Activated T-cell treated with anti-CD3 and anti-CD28 coated beads, Interleukin-2, amount 50 U/mL, for 4 hours (primary cell): ENCODE results near the gene WDR5. TPM values are rescaled to one million over a fixed set of nuclear protein-coding genes. Genes with fewer than 3 reads are reported as not detected.

Experiments used
- ATAC-seq, 2 donors: fragments of 200-7000 bp; cut with Tn5 transposase; one replicate each; pipeline ENCODE4 v1.10.0; 2021
- DNase-seq: peaks from one replicate; pipeline ENCODE4 v3.0.0-alpha.2; 2020
- H3K27me3 Mint-ChIP-seq: one replicate; pipeline ENCODE4 v1.8.0; 2021; ENCODE audit warnings: low read depth, mixed read lengths
- H3K36me3 Mint-ChIP-seq: one replicate; pipeline ENCODE4 v1.8.0; 2022; ENCODE audit warnings: mixed read lengths; ENCODE audit not compliant: insufficient read depth
- H3K4me1 Mint-ChIP-seq: one replicate; pipeline ENCODE4 v1.8.0; 2021; ENCODE audit warnings: low read depth, mixed read lengths
- H3K4me3 Mint-ChIP-seq: one replicate; pipeline ENCODE4 v1.8.0; 2021; ENCODE audit warnings: mild to moderate bottlenecking, moderate library complexity, mixed read lengths
- H3K9me3 Mint-ChIP-seq: one replicate; pipeline ENCODE4 v1.8.0; 2021; ENCODE audit warnings: mixed read lengths
- total RNA-seq, 3 donors: library from RNA; stranded (reverse); gene quantifications; one replicate each; pipeline ENCODE4 v1.2.1, GENCODE V29; 2021

Gene WDR5
- total RNA-seq, 3 donors from 2014 or later, result 67.7 to 84.6 (median 71.1) TPM

- Mint-ChIP-seq H3K4me1 (peaks cover 2% of the 10 kb centered on the region), H3K4me3 (no peak overlapping the region), H3K36me3 (peaks cover 52% of the 10 kb centered on the region), H3K27me3 (no peaks in the 10 kb centered on the region), H3K9me3 (no peaks in the 10 kb centered on the region)
- DNase-seq, result no peak
- ATAC-seq, result no peak
Measured at GRCh38 chr9:134145262-134145661, 9.4 kb downstream of the WDR5 start.

DNA sequence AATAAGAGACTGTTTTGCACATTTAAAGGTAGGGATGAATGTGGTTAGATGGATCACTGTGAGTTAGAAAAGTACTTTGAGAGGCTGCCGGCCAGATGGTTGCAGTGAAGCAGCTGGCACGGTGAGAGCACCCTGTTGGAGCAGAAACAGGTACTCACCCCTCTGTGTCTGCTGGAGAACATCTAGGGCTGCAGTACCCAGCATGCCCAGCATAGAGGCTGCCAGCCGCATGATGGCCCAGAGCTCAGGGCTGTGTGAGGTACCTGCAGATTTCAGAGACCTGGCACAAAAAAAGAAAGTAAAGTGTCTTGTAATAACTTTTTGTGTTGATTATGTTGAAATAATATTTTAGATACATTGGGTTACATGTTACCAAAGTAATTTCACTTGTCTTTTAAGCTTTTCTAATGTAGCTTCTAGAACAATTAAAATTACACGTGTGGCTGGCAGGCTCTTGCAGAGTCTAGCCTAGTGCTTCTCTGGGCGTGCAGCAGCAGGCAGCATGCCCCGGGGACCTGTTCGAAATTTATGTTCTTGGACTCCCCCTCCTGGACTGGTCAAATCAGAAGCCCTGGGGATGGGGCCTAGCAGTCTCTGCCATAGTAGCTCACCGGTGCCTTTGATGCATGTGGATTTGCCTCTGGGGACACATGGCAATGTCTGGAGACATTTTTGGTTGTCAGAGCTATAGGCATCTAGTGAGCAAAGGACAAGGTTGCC is 11.1 kb downstream of the WDR5 start:
- no peaks in the 10 kb centered on the region for H3K27me3 Mint-ChIP-seq
- H3K36me3 Mint-ChIP-seq, result peaks cover 47% of the 10 kb centered on the region
- no peaks in the 10 kb centered on the region for H3K9me3 Mint-ChIP-seq
- no peaks in the 10 kb centered on the region for H3K4me1 Mint-ChIP-seq
- no peak overlapping the region for H3K4me3 Mint-ChIP-seq
- DNase-seq (no peak), ATAC-seq (peak in 1 of 2 donors; percentile 55)

GRCh38 chr9:134149380-134149779 is 13.5 kb downstream of the WDR5 start:
- no peak for ATAC-seq
- H3K4me3 Mint-ChIP-seq, result no peak overlapping the region
- no peaks in the 10 kb centered on the region for H3K9me3 Mint-ChIP-seq
- H3K27me3 Mint-ChIP-seq, result no peaks in the 10 kb centered on the region
- H3K4me1 Mint-ChIP-seq, result no peaks in the 10 kb centered on the region
- no peak for DNase-seq
- peaks cover 36% of the 10 kb centered on the region for H3K36me3 Mint-ChIP-seq

DNA sequence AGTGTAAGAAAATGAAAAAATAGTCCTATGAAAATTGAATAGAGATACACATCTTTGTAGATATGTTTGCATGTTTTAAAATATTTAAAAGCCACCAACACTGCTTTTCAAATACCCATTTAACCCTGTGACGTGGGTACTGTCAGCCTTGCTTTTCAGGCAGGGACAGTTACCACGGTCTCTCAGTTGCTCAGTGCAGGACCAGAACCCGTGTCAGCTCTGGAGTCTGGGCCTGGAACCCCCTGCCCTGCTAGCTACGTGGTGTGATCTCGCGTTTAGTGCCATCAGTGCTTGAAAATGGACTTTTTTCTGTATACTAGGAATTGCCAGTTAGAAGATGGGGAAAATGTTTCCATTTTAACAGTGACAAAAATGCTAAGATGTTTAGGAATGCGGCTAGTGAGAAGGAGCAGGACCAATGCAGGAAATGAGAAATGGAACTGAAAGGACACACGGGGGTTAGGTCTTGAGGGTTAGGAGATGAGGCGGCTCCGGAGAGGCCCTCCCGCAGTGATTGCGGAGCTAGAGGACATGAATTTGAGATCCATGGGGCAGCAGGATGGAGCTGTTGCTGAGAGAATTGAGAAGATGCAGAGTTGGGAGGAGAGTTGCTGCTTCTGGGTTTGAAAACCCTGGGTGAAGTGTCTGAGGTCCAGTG is 14.8 kb downstream of the WDR5 start:
- ATAC-seq, result no peak
- no peaks in the 10 kb centered on the region for H3K9me3 Mint-ChIP-seq
- no peaks in the 10 kb centered on the region for H3K4me1 Mint-ChIP-seq
- peaks cover 36% of the 10 kb centered on the region for H3K36me3 Mint-ChIP-seq
- H3K4me3 Mint-ChIP-seq, result no peak overlapping the region
- no peak for DNase-seq
- H3K27me3 Mint-ChIP-seq, result no peaks in the 10 kb centered on the region

- no peaks in the 10 kb centered on the region for H3K9me3 Mint-ChIP-seq
- no peaks in the 10 kb centered on the region for H3K4me1 Mint-ChIP-seq
- ATAC-seq (no peak), DNase-seq (no peak)
- peaks cover 34% of the 10 kb centered on the region for H3K36me3 Mint-ChIP-seq
- no peak overlapping the region for H3K4me3 Mint-ChIP-seq
- no peaks in the 10 kb centered on the region for H3K27me3 Mint-ChIP-seq
Measured at GRCh38 chr9:134152022-134152448, 16.2 kb downstream of the WDR5 start.

- ATAC-seq (no peak), DNase-seq (no peak)
- H3K4me1 Mint-ChIP-seq, result no peaks in the 10 kb centered on the region
- H3K9me3 Mint-ChIP-seq, result no peaks in the 10 kb centered on the region
- H3K36me3 Mint-ChIP-seq, result peaks cover 31% of the 10 kb centered on the region
- H3K27me3 Mint-ChIP-seq, result no peaks in the 10 kb centered on the region
- no peak overlapping the region for H3K4me3 Mint-ChIP-seq
Measured at GRCh38 chr9:134152488-134152887, 16.6 kb downstream of the WDR5 start.

GRCh38 chr9:134153450-134153849 is 17.6 kb downstream of the WDR5 start:
- DNase-seq (no peak), ATAC-seq (no peak)
- Mint-ChIP-seq H3K27me3 (no peaks in the 10 kb centered on the region), H3K36me3 (peaks cover 35% of the 10 kb centered on the region), H3K4me1 (no peaks in the 10 kb centered on the region), H3K4me3 (no peak overlapping the region), H3K9me3 (no peaks in the 10 kb centered on the region)

DNA sequence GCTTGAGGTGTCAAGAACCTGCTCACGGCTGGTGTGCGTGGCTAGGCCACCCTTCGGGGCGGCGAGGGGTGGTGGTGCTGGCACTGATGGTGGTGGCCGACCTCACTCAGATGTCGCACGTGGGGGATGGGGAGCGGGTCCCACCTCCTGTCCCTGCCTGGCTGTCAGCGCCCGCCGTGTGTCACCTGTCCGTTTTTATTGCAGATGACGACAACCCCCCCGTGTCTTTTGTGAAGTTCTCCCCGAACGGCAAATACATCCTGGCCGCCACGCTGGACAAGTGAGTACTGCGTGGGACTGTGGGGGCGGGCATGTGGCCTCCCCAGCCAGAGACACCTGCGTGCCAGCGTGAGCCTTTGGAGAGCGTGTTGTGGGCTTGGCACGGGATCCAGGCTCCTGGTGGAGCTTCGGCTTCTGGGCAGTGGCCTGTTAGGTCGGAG is 18.4 kb downstream of the WDR5 start:
- DNase-seq (no peak), ATAC-seq (no peak)
- Mint-ChIP-seq H3K36me3 (peaks cover 32% of the 10 kb centered on the region), H3K27me3 (no peaks in the 10 kb centered on the region), H3K9me3 (no peaks in the 10 kb centered on the region), H3K4me1 (no peaks in the 10 kb centered on the region), H3K4me3 (no peak overlapping the region)

GRCh38 chr9:134155812-134156377 is 20.0 kb downstream of the WDR5 start:
- H3K27me3 Mint-ChIP-seq, result no peaks in the 10 kb centered on the region
- DNase-seq (no peak), ATAC-seq (no peak)
- H3K4me3 Mint-ChIP-seq, result no peak overlapping the region
- H3K36me3 Mint-ChIP-seq, result peaks cover 26% of the 10 kb centered on the region
- no peaks in the 10 kb centered on the region for H3K4me1 Mint-ChIP-seq
- no peaks in the 10 kb centered on the region for H3K9me3 Mint-ChIP-seq

GRCh38 chr9:134156564-134157377 is 20.9 kb downstream of the WDR5 start:
- peaks cover 20% of the 10 kb centered on the region for H3K36me3 Mint-ChIP-seq
- no peak for ATAC-seq
- H3K27me3 Mint-ChIP-seq, result no peaks in the 10 kb centered on the region
- no peak for DNase-seq
- H3K9me3 Mint-ChIP-seq, result no peaks in the 10 kb centered on the region
- no peaks in the 10 kb centered on the region for H3K4me1 Mint-ChIP-seq
- no peak overlapping the region for H3K4me3 Mint-ChIP-seq

DNA sequence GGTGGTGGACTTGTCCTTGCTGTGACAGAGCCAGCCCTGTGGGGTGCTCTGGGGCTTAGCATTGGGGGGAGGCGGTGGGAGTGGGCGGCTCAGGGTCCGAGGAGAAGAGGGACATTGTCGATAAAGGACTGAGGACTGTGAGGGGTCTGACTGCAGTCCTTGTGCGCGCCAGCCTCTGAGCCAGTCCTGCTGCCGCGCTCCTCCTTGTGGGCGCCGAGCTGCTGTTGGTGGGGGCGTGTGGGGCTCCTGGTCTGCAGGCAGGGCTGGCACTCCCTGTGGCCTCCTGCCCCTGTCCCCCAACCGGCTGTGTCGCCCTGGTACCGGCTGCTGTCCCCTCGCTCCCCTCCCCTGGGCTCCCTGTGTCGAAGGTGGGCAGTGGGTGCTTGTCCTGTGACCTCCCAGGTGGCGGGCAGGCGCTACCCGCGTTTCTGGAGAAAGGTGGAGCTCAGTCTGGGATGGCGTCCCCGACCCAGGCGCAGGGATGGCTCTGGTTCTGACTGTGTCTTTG is 21.6 kb downstream of the WDR5 start:
- DNase-seq, result no peak
- H3K4me3 Mint-ChIP-seq, result no peak overlapping the region
- peaks cover 20% of the 10 kb centered on the region for H3K36me3 Mint-ChIP-seq
- no peaks in the 10 kb centered on the region for H3K9me3 Mint-ChIP-seq
- no peaks in the 10 kb centered on the region for H3K27me3 Mint-ChIP-seq
- no peak for ATAC-seq
- H3K4me1 Mint-ChIP-seq, result peaks cover 5% of the 10 kb centered on the region

DNA sequence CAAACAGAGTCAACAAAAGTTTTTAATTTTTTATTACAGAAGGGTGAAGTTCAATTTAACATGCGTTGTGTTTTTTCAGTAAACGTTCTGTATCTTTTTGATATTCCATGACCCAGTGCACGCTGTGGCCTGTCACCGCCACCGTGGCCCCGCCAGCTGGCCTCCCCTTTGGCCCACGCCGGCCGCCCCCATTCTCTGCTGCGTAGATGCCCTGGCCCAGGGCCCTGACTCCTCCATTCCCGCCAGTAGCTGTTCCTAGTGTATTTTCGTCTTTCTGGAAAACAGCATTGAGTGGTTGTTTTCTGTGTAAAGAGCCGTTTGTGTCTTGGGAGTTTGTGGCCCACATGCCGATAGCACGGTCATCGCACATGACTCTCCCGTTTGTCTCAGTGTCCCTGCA is 22.4 kb downstream of the WDR5 start:
- peaks cover 8% of the 10 kb centered on the region for H3K4me1 Mint-ChIP-seq
- DNase-seq, result no peak
- no peak overlapping the region for H3K4me3 Mint-ChIP-seq
- H3K9me3 Mint-ChIP-seq, result no peaks in the 10 kb centered on the region
- no peaks in the 10 kb centered on the region for H3K27me3 Mint-ChIP-seq
- ATAC-seq, result no peak
- H3K36me3 Mint-ChIP-seq, result peaks cover 20% of the 10 kb centered on the region

DNA sequence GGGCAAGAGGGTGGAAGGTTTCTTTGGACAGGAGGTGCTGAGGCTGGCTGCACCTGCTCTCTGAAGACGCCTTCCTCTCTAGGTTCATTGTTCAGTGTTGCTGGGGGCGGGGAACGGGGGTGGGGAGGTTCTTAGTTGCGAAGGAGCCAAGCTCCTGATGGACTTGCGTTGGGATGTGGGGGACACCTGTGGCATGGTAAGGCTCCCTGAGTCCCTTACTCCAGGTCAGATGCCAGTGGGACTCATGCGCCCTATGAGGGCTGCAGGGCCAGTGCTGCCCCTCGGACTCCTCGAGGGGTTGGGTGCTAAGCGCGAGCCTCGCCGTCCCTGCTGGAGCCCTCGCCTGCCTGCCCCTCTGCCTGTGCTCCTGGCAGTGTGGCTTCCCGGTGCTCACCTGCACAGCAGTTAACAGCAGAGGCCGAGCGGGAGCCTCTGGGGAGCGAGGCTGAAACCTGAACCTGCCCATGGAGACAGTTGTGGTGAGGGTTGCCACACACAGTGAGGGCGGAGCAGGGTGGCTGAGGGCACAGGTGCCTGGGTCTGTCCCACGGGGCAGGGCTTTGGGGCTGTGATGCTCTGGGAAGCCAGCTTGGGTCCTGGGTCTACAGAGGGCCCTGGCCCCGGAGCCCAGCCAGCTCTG is 23.0 kb downstream of the WDR5 start:
- Mint-ChIP-seq H3K4me3 (no peak overlapping the region), H3K36me3 (peaks cover 20% of the 10 kb centered on the region), H3K9me3 (no peaks in the 10 kb centered on the region), H3K4me1 (peaks cover 11% of the 10 kb centered on the region), H3K27me3 (no peaks in the 10 kb centered on the region)
- no peak for ATAC-seq
- no peak for DNase-seq
